Lower leg skin (tissue), 4 donors: ENCODE data around the gene ZSWIM2. TPM values are rescaled to one million over a fixed set of nuclear protein-coding genes. Genes with fewer than 3 reads are reported as not detected.
"Not testable (repeated sequence)": the region's sequence is repeated elsewhere in the genome, so short reads cannot be mapped to it uniquely, and the experiment has no call there.

ENCODE experiments used
- DNase-seq, 2 donors: peaks; one replicate each; pipeline ENCODE4 v3.0.0-alpha.2; 2019; ENCODE audit warnings: low spot score in 2 of 2
- H3K4me3 ChIP-seq: fragments of 200-600 bp; sonication (generic); 2 replicates; pipeline ENCODE4 v1.5.1; 2017; ENCODE audit warnings: mild to moderate bottlenecking, low read depth; ENCODE audit not compliant: poor library complexity, severe bottlenecking
- CTCF ChIP-seq, 3 donors: fragments of 450-650 bp; IDR thresholded peaks; one replicate each; pipeline ENCODE4 v1.5.1; 2016; ENCODE audit warnings: antibody characterized with exemption in 3 of 3, mild to moderate bottlenecking in 3 of 3, moderate library complexity in 2 of 3
- POLR2A ChIP-seq, 2 donors: fragments of 450-650 bp; IDR thresholded peaks; one replicate each; pipeline ENCODE4 v1.6.1; 2016 to 2017; ENCODE audit warnings: antibody characterized with exemption in 2 of 2, mild to moderate bottlenecking in 1 of 2, moderate library complexity in 1 of 2
- WGBS, 2 donors: methylation state at CpG; one replicate each; pipeline ENCODE4 v1.1.5; 2018; 5-methylcytosine and 5-hydroxymethylcytosine counted together
- intact Hi-C: fragments of 100-400 bp; cut with DNase I; formaldehyde crosslinking; loops from one replicate; pipeline ENCODE4 v1.15.0; 2023; ENCODE audit warnings: low total_unique reads
- total RNA-seq, 4 donors: library from RNA; depleted of rRNA; stranded (reverse); fragments of >200 nt; gene quantifications; one replicate each; pipeline ENCODE4 v1.1.0, GENCODE V29; 2016

ZSWIM2 gene
- total RNA-seq, result not detected

GRCh38 chr2:186848873-186849578 lies at the start of gene ZSWIM2:
Gene ZSWIM2 (minus strand): TSS chr2:186849170. CDS start chr2:186849130, 40 bp downstream.
- intact Hi-C loops, result no loop called here
- WGBS, 2 donors, result 2 to 7% methylated on average over 19 to 37 of the region's 39 CpGs
- peak; percentile 74 to 87 for DNase-seq
- TF ChIP-seq POLR2A (IDR thresholded peaks at IDR 0.05), result no peak
- no peak for TF ChIP-seq CTCF (IDR thresholded peaks at IDR 0.05)
- peak within 1 kb of the TSS; percentile 4 for H3K4me3 ChIP-seq

DNA sequence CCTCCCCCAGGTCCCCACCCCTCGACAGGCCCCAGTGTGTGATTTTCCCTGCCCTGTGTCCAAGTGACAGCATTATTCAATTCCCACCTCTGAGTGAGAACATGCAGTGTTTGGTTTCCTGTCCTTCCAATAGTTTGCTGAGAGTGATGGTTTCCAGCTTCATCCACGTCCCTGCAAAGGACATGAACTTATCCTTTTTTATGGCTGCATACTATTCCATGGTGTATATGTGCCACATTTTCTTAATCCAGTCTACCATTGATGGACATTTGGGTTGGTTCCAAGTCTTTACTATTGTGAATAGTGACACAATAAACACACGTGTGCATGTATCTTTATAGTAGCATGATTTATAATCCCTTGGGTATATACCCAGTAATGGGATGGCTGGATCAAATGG lies 47.2 kb upstream of the ZSWIM2 start:
- DNase-seq, H3K4me3 ChIP-seq, intact Hi-C loops: not testable (repeated sequence)
- WGBS, 2 donors, result 70 to 75% methylated on average over 3 of the region's 3 CpGs

DNA sequence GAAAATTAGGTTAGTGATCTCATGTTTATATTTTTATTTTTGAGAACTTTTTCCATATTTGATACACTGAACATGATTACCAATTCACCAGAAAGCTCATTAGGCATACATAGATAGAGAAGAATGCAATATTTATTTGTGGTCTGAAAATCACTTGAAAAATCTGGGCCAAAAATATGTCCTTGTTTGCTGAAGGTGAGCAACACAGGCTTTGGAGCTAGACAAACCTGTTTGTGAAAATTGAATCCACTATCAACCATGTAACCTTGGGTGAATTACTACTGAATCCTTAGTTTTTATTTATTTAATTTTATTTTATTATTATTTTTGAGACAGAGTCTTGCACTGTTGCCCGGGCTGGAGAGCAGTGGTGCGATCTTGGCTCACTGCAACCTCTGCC lies 46.5 kb upstream of the ZSWIM2 start:
- intact Hi-C loops, result no loop called here
- WGBS, 2 donors, result 88 to 97% methylated on average over 2 of the region's 2 CpGs
- TF ChIP-seq POLR2A (IDR thresholded peaks at IDR 0.05) (no peak), CTCF (IDR thresholded peaks at IDR 0.05) (no peak)
- no peak overlapping the region for H3K4me3 ChIP-seq
- DNase-seq, result no peak

DNA sequence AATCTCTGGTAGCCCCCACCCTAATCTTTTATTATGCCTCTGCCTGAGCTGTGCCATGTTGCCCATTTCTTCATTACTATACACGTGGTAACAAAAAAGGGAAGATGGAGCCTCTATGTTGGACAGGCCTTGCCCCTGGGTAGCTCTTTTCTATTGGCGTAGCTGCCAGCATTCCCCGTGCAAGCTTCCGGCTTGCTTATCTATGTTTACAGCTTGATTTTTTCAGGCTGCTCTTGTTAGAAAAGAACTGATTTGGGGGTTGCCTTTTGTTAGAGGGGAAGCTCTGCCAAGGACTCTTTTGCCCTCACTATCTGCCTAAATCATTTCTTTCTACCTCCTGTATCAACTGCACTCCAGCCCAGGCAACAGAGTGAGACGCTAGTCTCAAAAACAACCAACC lies 45.5 kb upstream of the ZSWIM2 start:
- no peak for DNase-seq
- 78 to 80% methylated on average over 5 of the region's 5 CpGs for WGBS, 2 donors
- H3K4me3 ChIP-seq, result no peak overlapping the region
- intact Hi-C loops, result no loop called here
- no peak for TF ChIP-seq CTCF (IDR thresholded peaks at IDR 0.05)
- no peak for TF ChIP-seq POLR2A (IDR thresholded peaks at IDR 0.05)

GRCh38 chr2:186892821-186893220 lies 43.9 kb upstream of the ZSWIM2 start:
- TF ChIP-seq CTCF (IDR thresholded peaks at IDR 0.05) (no peak), POLR2A (IDR thresholded peaks at IDR 0.05) (no peak)
- WGBS, 2 donors, result 91 to 93% methylated on average over 2 of the region's 2 CpGs
- H3K4me3 ChIP-seq, result no peak overlapping the region
- no peak for DNase-seq
- intact Hi-C loops, result no loop called here

GRCh38 chr2:186891185-186891621 lies 42.2 kb upstream of the ZSWIM2 start:
- DNase-seq, result no peak
- WGBS, 2 donors, result 65 to 67% methylated on average over 1 of the region's 1 CpG
- H3K4me3 ChIP-seq, result no peak overlapping the region
- TF ChIP-seq POLR2A (IDR thresholded peaks at IDR 0.05) (no peak), CTCF (IDR thresholded peaks at IDR 0.05) (no peak)
- intact Hi-C loops, result no loop called here
